ENCODE data around the gene KLRG1.
A peak's percentile ranks its signal among the peaks of the same experiment; 100 is the strongest.

KLRG1 gene

DNA sequence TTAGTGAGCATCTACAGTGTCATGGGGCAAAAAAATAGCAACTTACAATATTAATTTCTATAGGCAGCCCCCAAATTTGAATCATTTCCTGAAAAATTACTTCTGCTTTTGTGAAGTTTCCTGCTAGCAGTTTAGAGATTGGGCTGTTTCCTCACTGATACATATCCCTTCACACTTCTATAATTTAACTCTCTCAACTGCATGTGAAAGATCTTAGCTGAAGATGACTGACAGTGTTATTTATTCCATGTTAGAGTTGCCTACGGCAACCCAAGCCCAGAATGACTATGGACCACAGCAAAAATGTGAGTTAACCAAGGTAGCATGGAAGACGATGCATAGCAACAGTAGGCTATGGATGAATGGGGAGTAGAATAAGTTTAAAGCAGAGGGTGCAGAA, at the start of gene KLRG1:
KLRG1 (plus strand) TSS at position 134 of the 400 bp plus-strand sequence; CDS start at position 224, 90 bp downstream.
- DNase-seq (ENCODE audit: low read depth): no peak

DNA sequence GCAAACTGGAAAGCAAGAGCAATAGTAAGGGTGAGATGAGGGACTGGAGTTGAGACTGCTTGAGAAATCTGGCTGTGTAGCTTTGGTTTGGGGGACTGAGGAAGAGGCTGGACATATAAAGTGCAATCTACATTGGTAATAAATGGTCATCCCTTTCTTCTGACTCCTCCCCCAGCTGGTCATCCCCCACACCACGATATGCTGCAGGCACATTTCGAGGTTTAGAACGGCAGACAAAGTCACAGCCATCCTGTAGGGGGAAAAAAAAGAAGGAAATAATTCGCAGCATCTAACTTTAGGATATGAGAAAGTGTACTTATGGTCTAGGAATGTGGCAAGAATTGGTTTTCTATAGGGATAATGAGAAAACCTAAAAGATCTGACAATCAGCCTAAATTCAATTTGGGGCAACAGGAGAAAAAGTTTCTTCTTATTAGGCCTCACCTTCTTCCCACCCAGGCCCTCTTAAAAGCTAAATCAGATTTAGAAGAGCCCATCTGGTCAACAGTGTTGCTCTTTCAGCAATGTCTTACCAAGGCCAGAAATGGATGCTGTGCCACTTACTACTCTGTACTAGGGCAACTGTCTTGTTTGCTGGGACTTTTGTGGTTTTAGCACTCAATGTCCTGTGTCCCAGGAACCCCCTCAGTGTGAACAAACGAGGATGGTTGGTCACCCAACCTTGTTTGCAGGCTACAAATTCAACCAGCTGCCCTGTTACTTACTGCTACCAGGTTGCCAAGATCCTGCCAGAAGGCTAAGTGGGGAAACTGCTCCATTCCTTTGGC, 47.5 kb upstream of the KLRG1 start:
- no peak for DNase-seq (ENCODE audit: low read depth)

DNA sequence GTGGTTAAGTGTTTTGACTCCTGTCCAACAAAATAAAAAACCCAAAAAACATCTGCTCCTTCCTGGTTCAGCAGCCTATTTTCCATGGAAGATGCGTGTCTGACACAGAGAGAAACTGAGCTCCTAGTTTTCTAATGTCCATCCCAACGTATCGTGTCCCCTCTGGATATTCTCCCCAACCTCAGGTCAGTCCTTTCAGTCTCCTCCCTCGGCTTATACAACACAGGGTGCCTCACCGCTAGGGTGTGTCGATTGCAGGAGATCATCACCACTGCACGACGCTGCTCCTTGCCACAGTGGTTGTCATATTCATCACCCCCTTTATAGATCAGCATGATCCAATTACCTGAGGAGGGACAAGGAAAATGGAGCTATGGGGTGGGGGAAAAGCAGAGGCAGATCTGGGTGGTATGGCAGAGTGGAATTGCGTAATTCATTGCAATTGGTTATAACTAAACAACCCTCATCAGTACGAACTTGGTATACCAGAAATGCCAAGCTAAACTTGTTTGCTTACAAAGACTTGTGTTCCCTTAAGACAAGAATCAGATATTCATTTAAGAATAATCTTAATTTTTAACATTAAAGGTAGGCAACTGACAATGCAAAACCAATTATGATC, 45.7 kb upstream of the KLRG1 start:
- no peak for DNase-seq (ENCODE audit: low read depth)

DNA sequence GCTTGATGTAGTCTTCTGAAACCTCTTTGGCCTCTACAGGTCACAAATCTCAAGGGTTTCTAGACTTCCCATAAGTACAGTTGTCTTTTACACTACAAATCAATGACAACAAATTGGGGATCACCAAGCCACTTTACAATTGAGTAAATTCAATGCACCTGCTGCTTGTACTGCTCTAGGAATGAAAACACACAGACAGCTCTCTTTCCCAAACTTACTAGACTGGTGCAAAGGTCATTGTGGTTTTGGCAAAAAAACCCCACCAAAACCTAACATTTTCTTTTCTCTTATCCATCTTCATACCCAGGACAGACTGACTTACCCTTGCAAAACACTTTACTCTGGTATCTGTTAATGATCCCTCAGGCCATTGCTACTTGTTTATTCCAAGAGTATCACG, 42.6 kb upstream of the KLRG1 start:
- no peak for DNase-seq (ENCODE audit: low read depth)

DNA sequence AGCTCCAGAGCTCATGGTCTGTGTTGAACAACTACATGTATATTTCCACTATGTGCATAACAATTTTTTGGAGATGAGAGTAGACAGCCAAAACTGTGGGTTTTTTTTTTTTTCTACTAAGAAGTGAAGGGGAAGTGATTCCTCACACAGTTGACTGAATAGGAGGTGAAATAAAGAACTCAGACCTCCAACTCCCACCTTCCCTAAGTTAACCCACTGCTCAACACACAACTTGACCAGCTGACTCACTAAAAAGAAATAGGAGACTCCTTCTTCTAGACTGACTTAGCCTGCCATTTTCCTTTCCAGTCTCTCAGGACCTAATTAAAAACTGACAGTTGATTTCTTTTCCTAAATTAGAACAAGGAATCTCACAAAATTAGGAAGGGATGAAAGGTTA, 41.6 kb upstream of the KLRG1 start:
- no peak for DNase-seq (ENCODE audit: low read depth)

DNA sequence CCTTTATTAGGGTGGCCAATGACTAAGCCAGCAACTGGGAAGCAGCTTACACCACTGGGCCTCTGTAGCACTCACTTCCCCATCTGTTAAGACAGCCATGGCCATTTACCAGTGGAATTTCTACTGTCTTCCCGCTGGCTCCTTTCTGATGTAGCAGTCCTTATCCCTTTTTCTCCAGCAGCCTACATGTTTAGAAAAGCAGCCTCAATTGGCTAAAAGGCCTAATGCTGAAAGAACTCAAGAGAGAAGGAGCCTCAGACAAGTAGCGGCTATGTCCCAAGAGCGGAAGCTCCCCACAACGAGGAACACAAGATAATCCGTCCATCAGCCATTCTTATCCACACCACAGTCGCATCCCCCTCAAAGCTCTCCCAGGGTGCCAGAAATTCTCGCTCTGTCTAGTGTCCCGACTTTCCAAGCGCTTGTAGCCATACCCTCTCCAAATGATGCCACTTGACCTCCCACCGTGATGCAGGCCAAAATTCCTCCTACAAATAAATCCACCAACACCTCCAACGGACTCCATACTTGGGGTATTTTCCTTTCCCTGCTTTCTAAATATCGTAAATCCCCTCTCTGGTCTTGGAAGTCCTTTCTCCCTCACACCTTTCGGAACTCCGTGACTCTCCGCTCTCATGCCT, 40.5 kb upstream of the KLRG1 start:
- no peak for DNase-seq (ENCODE audit: low read depth)

DNA sequence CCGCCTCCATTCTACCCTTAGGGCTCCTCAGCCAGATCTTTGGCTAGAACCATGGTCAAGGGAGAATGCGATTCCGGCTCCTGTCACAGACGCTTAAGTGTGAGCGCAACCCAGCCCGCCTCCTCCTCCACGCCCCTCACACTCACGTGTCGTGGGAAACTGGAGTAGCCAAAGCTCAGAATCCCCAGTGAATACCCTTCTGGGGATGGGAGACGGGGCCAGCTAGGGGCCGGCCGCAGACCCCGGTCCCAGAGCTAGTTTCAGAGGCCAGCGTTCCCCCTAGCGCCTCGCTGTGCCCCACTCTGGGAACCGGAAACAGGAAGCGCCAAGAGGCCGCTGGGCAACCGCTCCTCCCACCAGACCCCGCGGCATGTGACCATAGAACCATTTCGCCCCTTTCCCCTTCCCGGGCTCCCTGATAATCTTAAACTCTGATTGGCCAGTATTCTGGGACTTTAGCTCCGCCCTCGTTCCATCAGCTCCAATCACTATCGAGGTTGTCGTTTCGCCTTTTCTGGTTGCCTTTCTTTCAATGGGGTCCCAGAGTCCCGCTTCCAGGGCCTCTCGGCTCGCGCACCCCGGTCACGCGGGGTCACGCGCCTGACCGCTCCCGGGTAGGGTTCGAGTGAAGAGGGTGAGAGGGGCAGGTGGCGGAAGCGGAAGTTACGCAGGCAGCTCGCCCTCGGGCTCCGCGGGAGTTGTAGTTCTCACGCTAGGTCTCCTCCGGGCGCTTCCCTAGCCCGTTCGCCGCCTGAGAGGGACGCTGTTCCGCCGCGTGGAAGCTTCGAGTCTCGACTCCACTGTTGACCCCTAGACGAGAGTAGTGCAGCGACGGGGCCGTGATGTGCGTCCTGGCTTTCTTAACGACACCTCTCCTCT, 39.8 kb upstream of the KLRG1 start, which contains the start of gene M6PR:
M6PR (minus strand) TSS at position 304 of the 879 bp plus-strand sequence. CDS start 3,241 bp downstream, outside the sequence.
- DNase-seq (ENCODE audit: low read depth): peak; percentile 77

DNA sequence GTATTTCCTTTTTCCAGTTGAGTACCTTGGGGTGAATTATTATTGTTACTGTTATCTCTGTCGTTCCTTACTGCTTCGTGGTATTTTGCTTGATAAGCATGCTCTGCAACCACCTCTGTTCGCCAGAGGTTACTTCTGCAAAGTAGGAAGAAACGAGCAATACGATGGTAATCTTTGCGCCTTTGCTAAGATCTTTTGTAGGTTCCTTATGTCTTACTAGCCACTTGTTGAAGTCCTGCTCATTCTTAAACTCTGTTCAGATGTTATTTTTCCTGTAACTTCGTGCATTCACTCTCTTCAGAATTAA, 39.2 kb upstream of the KLRG1 start:
- DNase-seq (ENCODE audit: low read depth): no peak

DNA sequence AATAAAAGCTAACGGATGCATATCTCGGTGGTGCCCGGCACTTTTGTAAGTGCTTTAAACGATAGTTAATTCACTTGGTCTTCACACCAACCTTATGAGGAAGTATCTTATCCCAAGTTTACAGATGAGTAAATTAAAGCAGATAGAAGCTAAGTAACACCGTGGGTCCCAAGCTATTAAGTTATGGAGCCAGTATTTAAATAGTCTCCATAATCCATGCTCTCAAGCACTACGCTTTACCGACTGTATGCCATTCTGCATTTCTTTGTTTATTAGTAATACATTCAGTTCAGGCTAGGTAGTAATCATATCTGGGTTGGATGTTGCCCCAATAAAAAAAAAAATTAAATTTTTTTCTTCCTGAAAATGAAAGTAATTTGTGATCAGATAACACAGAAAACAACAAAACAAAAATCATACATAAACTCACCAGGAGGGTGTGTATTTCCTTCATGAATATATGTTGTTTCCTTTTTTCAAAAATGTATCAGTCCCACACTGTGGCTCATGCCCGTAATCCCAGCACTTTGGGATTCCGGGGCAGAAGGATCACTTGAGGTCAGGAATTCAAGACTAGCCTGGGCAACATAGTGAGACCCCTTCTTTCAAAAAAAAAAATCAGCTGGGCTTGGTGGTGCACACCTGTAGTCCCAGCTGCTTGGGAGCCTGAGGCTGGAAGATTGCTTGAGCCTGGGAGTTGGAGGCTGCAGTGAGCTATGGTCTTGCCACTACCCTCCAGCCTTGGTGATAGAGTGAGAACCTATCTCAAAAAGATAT, 38.5 kb upstream of the KLRG1 start:
- DNase-seq (ENCODE audit: low read depth): no peak

DNA sequence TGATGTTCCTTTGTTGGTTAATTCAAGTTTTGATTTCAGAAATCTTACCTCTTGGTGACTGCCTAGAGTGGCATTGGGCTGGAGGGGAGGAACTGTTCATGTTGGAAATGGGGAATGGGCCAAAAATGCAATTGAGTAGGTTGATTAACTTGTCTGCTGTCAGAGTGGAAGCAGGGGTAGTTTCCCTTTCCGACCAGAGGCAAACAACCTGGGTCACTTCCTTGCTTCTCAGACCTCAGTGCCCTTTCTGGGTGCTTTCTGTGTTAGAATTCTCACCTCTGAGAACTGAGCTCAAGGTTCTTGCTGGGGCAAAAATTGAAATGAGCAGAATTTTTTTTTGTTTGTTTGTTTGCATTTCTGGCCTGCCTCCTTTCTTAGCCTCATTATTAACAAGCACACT, 37.6 kb upstream of the KLRG1 start:
- no peak for DNase-seq (ENCODE audit: low read depth)

DNA sequence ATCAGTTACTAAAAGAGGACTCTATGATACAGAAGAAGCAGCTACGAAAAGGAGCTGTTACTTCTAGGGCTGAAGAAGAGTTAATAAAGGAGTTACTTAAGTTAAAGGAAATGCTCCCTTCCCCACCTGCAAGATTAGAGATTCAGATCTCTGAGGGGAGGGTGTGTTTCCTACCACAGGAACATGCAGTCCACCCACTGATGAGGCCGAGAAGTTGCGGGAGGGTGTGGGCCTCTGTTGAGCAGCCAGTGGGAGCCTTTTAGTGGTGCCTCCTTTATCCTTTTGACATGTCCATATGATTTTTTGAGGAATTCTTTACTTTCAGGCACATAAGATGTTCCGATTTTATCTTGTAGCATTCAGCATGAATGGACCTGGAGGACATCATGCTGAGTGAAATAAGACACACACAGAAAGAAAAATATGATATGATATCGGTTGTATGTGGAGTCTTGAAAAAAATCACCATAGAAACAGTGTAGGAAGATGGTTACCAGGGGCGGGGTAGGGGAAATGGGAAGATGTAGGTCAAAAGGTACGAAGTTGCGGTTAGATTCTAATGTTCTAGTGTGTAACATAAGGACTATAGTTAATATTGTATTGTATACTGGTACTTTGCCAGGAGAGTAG, 35.5 kb upstream of the KLRG1 start:
- DNase-seq (ENCODE audit: low read depth): no peak

DNA sequence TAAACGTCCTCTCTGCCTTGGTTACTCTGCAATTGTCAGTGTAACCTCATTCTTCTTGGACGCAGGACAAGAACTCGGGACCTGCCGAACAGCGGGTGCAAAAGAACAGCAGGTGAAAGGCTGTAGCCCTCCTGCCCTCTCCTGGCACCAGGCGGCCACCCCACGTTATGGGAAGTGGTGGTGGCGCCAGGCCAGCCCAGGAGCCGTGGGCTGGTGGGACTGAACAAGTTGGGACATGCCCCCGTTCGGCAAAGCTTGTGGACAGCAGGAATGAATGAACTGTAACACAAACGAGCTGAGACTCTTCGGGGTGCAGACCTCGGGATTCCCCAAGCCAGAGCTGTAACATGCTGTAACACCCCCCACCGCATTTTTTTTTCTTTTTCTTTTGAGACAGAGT, 33.3 kb upstream of the KLRG1 start:
- DNase-seq (ENCODE audit: low read depth): no peak

DNA sequence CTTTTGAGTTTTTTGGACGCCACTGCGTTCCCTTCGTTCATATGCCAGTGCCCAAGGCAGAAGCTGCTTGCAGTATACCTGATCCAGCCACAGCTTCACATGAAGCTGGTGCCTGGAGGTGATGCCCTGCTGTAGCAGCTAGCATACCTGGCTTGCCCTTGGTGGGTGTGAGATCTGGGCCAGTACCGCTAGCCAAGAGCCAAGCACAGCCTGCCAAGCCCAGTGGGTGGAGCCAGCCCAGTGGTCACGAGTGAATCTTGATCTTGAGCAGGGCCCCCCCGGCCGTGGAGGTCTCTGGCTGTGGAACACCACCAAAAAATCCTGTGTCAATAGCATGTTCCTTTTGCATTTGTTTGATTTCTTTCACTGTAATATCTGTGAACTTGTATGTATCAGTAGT, 32.6 kb upstream of the KLRG1 start:
- DNase-seq (ENCODE audit: low read depth): no peak

DNA sequence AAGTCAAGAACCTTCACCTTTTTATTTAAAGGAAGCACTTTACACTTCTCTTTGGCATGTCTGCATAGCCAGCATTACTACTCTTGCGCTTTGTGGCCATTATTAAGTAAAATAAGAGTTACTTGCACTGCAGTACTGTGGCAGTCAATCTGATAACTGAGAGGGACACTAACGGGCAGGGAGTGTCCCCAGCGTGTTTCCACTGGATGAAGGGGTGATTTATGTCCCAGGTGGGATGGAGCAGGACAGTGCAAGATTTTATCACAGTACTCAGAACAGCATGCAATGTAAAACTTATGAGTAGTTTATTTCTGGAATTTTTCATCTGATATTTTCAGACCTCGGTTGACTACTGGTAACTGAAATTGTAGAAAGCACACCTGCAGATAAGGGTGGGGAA, 31.8 kb upstream of the KLRG1 start:
- DNase-seq (ENCODE audit: low read depth): no peak

DNA sequence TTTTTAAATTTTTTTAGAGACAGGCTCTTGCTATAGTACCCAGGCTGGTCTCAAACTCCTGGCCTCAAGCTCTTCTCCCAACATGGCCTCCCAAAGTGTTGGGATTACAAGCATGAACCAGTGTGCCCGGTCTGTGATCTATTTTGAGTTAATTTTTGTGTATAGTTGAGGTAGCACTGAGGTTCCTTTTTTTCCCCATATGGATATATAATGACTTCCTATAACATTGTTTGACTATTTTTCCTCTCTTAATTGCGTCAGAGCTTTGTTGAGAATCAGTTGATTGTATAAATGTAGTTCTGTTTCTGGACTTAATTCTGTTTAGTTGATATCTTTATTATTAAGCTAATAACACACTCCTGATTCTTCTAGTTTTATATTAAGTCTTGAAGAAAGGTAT, 31.3 kb upstream of the KLRG1 start:
- DNase-seq (ENCODE audit: low read depth): no peak

DNA sequence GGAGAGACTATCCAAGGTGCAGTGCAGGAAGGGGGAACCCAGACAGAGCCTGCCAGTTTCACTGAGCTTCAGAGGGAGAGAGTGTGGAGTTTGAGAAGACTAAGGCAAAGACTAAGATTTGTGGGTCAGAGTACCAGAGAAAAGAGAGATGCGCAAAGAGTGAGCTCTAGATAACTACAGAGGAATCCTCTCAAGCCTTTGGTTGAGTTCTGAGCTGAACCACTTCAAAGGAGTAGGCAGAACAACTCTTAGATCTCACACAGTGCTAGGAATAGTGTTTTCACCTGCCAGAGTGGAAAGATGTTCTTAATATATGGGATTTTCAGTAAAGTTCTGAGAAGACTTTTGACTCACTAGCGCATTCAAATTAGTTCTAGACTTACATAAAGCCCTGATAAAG, 29.2 kb upstream of the KLRG1 start:
- DNase-seq (ENCODE audit: low read depth): no peak

DNA sequence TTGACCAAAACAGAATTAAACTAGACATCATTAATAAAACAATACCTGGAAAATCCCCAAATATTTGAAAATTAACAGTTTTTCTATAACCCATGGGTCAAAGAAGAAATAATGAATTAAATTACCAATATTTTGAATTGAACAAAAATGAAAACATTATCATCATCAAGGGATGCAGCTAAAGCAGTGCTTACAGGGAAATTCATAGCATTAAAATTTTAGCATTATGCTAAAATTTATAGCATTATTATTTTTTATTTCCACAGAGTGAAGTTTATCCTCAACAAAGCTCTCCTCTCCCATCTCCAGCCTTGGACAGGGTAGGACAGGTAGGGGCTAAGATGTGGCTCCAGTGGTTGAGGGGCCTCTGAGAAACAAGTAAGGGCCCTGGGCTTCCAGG, 20.6 kb upstream of the KLRG1 start:
- DNase-seq (ENCODE audit: low read depth): no peak

DNA sequence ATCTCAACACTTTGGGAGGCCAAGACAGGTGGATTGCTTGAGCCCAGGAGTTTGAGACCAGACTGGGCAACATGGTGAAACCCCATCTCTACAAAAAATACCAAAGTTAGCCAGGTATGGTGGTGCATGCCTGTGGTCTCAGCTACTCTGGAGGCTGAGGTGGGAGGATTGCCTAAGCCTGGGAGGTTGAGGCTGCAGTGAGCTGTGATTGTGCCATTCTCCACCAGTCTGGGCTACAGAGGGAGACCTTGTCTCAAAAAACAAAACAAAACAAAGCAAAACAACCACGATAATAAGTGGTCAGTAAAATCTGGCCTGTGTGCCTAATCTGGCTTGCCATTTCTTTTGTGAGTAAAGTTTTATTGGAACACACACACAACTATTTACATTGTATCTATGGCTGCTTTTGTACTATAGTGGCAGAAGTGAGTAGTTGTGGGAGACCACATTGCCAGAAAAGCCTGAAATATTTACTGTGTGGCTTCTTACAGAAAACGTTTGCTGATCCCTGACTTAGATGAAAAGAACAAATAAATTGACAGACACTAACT, 19.4 kb upstream of the KLRG1 start:
- DNase-seq (ENCODE audit: low read depth): no peak

DNA sequence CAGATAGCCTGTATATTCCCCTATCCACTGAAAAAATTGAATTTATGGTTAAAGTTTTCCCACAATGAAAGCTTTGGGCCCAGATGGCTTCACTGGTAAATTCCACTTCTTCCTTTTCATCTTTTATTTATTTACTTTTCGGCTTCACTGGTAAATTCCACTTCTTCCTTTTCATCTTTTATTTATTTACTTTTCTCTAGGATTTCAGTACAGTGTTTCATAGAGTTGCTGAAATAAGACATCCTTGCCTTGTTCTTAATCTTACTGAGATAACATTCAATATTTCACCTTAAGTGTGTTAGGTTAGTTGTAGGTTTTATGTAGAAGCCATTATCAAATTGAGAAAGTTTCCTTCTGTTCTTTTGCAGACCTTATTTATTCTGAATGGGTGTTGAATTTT, 18.9 kb upstream of the KLRG1 start:
- DNase-seq (ENCODE audit: low read depth): no peak

DNA sequence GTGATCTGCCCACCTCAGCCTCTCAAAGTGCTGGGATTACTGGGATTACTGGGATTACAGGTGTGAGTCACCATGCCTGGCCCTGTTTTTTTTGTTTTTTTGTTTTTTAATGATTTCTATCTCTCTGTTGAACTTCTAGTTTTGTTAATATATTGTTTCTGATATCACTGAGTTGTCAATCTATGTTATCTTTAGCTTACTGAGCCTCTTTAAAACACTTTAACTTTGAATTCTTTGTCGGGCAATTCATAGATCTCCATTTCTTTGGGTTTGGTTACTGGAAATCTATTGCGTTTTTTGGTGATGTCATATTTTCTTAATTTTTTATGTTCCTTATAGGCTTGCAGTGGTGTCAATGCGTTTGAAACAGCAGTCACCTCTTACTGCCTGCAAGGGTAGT, 9.2 kb upstream of the KLRG1 start:
- DNase-seq (ENCODE audit: low read depth): no peak

DNA sequence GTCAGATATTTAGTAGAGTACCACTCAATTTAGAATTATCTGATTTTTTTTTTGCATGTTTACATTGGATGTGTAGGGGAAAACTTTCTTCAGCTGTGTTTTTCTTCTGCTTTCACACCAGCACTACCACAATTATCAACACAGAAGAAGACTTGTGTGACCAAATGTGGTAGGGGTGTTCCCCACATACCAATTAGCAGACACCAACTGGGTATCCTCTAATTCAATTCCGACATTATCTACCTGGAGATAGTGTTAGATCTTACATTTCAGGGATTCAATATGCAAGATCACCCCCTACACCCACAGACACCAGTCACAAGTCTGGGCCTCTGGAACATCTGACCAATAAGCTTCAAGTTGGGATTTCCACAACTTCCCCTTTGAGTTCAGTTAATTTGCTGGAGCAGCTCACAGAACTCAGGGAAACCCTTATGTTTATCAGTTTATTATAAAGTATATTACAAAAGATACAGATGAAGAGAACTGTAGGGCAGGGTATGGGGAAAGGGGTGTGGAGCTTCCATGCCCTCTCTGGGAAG, 4.1 kb upstream of the KLRG1 start:
- DNase-seq (ENCODE audit: low read depth): no peak

Data from stimulated activated CD8-positive, alpha-beta memory T cell treated with anti-CD3 and anti-CD28 coated beads, Interleukin-15, amount 100 ng/mL, for 24 hours (primary cell).